HL-60 (cell line): ENCODE measurements around the gene TPM2.

Source experiments
- CTCF ChIP-seq: IDR thresholded peaks from one replicate; pipeline ENCODE4 v1.5.1; 2011; ENCODE audit warnings: low read length, control low read depth, inconsistent platforms; ENCODE audit not compliant: insufficient read depth
- POLR2AphosphoS5 ChIP-seq: IDR thresholded peaks from 2 replicates; pipeline ENCODE4 v1.6.1; 2012; ENCODE audit warnings: low read depth
- REST ChIP-seq: IDR thresholded peaks from 2 replicates; pipeline ENCODE4 v1.6.1; 2012; ENCODE audit warnings: low read depth; ENCODE audit not compliant: insufficient replicate concordance
- SPI1 ChIP-seq: IDR thresholded peaks from 2 replicates; pipeline ENCODE4 v1.6.1; 2012; ENCODE audit warnings: low read depth, mild to moderate bottlenecking, borderline replicate concordance

GRCh38 chr9:35711501-35712428 lies 22.0 kb upstream of the TPM2 start:
- TF ChIP-seq CTCF (no peak), SPI1 (no peak), POLR2AphosphoS5 (no peak), REST (no peak)
